NCI-H2227 (cell line): ENCODE measurements around the gene HEXB.
A peak's percentile ranks its signal among the peaks of the same experiment; 100 is the strongest.

ENCODE experiments used
- DNase-seq: peaks from one replicate; lab custom pipeline; 2025; ENCODE audit not compliant: unreplicated experiment; lab: John Stamatoyannopoulos, UW

HEXB gene

DNA sequence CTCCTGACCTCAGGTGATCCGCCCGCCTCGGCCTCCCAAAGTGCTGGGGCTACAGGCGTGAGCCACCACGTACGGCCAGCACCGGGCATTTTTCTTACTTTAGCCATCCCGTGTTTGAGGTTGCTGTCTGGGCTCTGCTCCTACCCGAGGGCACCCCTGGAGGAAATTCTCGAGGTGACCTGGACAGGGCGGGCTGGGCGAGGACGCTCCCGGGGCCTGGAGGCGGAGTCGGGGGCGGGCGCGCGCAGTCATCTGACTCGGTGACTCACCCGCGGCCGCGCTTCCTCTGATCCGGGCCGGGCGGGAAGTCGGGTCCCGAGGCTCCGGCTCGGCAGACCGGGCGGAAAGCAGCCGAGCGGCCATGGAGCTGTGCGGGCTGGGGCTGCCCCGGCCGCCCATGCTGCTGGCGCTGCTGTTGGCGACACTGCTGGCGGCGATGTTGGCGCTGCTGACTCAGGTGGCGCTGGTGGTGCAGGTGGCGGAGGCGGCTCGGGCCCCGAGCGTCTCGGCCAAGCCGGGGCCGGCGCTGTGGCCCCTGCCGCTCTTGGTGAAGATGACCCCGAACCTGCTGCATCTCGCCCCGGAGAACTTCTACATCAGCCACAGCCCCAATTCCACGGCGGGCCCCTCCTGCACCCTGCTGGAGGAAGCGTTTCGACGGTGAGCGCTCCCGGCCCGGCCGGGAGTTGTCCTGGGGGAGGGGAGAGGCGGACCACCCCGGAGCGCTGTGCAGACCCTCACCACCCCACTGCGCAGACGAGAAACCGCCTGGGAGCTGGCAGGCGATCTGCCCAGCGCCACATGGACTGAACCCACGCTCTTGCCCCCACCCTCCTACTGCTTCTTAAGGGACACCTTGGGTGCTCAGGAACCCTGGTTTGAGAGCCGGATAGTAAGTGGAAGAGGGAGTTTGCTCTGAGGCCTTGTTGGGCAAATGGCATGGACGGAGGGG lies at the start of gene HEXB:
HEXB (plus strand) TSS at position 334 of the 952 bp plus-strand sequence; CDS start at position 362, 28 bp downstream.
- peak; percentile 79 for DNase-seq

GRCh38 chr5:74636149-74636548 lies 48.9 kb upstream of the HEXB start:
- no peak for DNase-seq

DNA sequence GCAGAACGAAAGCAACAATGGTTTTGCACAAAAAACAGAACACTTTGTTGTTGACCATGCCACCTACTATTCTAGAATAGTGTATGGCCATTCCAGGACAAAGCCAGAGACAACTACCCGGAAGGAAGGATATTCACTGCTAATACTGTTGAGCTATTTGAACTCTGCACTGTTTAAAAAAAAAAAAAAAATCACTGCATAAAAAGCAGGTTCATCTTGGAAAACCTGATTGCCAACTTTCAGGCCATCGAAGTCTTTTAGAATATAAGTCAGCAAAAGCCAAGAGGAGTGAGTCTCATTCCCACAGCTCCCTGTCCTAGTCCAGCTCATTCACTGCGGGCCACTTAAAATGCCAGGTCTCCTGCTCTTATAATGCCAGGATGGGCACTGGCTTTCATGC lies 48.5 kb upstream of the HEXB start:
- no peak for DNase-seq

GRCh38 chr5:74638544-74638969 lies 46.5 kb upstream of the HEXB start:
- no peak for DNase-seq

DNA sequence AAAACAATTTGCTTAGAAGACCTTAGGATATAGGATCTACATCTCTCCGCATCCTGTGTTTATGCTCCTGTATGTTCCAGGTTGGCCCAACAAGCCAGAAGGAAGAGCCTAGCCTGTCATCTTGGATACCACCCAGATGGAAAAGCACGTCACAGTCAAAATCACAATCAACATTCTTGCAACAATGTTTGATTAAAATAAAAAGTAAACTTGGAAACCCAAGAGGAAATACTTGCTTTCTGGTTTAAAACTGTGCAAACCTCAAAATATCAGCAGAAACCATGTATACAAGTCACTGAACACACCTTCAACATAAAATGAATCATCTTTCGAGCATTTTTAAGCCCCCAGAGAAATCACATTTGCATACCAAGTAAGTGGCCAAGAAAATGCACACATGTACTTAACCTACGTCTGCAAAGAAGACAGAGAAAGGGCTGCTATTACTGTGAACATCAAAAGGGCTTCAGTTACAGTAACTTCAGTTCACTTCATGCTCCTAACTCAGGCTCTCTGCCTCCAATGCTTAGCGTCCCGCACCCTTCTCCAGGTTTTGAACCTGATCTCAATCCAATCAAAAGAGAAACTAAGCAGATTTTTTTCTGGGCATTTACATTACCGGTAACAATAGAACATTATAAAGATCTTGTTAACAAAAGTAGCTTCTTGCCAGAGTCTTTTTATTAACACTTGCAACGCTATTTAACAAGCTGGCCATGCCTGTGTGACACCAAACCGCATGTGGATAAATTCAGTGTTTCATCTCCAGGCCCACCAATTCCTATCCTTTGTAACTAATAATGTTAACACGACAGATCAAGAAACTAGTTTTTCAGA lies 45.8 kb upstream of the HEXB start:
- DNase-seq: no peak

- DNase-seq: peak; percentile 35
These were observed 45.1 kb upstream of the HEXB start for GRCh38 chr5:74639807-74640449.

- peak; percentile 86 for DNase-seq
These were observed 44.5 kb upstream of the HEXB start, which contains the start of gene ENC1 for GRCh38 chr5:74640450-74640953. ENC1 (minus strand) TSS chr5:74640728; CDS start chr5:74636485, 4,243 bp downstream.

GRCh38 chr5:74640954-74641734 lies 43.9 kb upstream of the HEXB start:
- DNase-seq: peak; percentile 69

DNA sequence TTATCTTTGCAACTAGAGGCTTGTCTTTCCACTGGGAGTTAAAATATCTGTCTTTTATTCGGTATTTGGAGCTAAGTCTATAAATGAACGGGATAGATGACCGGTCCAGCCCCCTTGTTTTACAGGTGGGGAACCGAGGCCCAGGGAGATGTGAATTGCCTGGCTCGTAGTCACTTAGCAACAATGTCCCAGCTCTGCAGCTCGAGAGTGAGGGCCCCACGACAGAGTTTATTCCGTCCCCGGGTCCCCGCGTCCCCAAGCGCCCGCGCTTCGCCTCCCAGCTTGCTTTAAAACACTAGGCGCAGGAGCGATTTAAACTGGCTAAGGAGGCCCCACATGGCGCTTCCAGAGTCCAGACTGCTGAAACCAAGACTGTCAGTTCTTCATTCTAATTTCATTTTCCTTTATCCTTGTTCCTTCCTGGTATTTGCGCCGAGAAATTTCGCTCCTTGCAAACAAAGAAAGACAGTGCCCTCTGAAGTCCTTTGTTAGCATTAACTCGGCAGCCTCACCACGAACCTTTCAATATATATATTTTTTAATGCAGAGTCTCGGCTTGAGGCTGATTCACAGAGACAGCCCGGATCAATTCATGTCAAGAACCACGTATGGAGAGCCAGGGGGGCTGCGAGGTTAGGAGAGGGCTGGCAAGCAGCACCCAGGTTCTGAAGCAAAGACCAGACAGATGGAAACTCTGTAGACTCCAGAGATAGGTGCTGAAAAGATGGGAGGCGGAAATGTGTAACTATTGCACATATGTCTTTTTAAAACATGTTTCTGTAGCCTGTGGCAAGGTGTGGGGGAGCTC lies 43.1 kb upstream of the HEXB start:
- peak; percentile 33 for DNase-seq

GRCh38 chr5:74642543-74642863 lies 42.5 kb upstream of the HEXB start:
- no peak for DNase-seq

- DNase-seq: no peak
These were observed 41.9 kb upstream of the HEXB start for GRCh38 chr5:74643111-74643562.

- peak; percentile 15 for DNase-seq
These were observed 37.9 kb upstream of the HEXB start for GRCh38 chr5:74647096-74647495.

GRCh38 chr5:74648835-74649293 lies 36.2 kb upstream of the HEXB start:
- peak; percentile 59 for DNase-seq

- no peak for DNase-seq
These were observed 35.5 kb upstream of the HEXB start for GRCh38 chr5:74649421-74649973.

GRCh38 chr5:74651710-74652109 lies 33.3 kb upstream of the HEXB start:
- no peak for DNase-seq

DNA sequence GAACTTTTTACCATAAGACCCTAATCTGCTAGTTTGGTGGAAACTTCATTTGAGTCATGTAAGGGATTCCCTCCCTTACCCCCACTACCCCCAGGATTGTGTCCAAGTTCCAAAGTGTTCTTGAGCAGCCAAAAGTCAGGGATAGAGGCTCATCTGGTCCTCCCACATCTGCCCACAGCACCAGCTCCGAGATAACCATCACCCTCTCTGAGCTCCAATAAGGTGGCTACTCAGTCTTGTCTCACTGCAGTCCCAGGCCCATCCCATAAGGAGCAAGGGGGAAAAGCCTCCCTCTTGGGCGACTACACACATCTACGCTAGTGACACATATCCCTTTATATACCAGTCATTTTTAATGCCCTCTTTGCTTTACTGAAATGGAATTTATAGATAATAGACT lies 32.5 kb upstream of the HEXB start:
- no peak for DNase-seq

GRCh38 chr5:74653991-74654390 lies 31.0 kb upstream of the HEXB start:
- no peak for DNase-seq

DNA sequence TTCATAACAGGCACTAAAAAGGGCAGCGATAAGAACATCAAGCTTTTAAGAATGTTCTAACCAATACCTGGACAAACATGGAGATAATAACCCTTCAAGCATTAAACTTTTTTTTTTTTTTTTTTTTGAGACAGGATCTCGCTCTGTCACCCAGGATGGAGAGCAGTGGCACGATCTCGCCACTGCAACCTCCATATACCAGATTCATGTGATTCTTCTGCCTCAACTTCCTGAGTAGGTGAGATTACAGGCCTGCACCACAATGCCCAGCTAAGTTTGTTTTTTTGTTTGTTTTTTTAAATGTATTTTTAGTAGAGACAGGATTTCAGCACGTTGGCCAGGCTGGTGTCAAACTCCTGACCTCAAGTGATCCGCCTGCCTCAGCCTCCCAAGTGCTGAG lies 29.8 kb upstream of the HEXB start:
- DNase-seq: no peak

GRCh38 chr5:74655716-74656115 lies 29.3 kb upstream of the HEXB start:
- DNase-seq: no peak
